ENCODE results near the gene ASCL2.
"Not testable (repeated sequence)": the region's sequence is repeated elsewhere in the genome, so short reads cannot be mapped to it uniquely, and the experiment has no call there.

ASCL2 gene

DNA sequence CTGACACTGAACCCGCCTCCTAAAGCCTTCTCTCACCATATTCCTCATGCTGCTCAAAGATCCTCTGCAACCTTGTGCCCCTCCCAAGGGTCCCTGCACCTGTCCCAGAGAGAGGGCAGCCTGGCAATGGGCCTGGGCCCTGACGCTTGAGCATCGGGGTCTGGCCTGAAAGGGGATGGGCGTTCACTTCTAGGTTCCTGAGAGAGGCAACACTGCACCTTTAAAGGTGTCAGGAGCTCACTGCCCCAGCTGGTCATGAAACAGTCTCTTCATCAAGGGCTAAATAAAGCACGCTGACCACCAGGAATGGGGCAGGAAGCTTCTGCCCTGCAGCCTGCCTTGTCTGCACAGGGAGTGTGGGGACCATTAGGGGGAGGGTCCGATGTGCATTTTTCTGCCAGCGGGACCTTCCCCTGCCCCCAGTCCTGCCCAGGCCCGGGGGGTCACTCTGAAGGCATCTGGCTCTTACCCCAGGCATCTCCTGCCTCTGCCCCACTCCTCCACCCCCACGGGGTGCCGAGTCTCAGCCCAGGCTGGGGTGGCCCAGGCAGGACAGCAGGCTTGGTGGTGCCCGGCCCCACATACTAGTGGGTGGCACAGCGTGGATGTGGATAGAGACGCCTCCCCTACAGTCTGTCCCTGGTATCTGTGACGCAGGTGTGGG, 27.9 kb upstream of the ASCL2 start:
- DNase-seq (ENCODE audit: low read depth in 2 of 2) = no peak

DNA sequence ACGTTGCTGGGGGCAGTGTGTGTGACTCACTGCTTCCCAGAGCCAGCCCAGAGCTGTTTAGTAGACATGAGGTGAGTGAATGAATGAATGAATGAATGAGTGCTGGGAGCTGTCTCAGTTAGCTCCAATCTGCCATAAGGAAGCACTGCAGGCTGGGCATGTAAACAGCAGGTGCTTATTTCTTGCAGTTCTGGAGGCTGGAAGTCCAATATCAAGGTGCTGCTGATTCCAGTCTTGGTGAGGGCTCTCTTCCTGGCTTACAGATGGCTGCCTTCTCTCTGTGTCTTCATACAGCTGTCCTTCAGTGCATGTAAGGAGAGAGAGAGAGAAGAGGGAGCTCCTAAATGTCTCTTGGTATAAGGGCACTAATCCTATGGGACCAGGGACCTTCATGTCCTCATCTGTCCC, 27.2 kb upstream of the ASCL2 start:
- no peak for DNase-seq (ENCODE audit: low read depth in 2 of 2)

GRCh38 chr11:2296913-2297622, 26.7 kb upstream of the ASCL2 start:
- DNase-seq (ENCODE audit: low read depth in 2 of 2) = no peak

DNA sequence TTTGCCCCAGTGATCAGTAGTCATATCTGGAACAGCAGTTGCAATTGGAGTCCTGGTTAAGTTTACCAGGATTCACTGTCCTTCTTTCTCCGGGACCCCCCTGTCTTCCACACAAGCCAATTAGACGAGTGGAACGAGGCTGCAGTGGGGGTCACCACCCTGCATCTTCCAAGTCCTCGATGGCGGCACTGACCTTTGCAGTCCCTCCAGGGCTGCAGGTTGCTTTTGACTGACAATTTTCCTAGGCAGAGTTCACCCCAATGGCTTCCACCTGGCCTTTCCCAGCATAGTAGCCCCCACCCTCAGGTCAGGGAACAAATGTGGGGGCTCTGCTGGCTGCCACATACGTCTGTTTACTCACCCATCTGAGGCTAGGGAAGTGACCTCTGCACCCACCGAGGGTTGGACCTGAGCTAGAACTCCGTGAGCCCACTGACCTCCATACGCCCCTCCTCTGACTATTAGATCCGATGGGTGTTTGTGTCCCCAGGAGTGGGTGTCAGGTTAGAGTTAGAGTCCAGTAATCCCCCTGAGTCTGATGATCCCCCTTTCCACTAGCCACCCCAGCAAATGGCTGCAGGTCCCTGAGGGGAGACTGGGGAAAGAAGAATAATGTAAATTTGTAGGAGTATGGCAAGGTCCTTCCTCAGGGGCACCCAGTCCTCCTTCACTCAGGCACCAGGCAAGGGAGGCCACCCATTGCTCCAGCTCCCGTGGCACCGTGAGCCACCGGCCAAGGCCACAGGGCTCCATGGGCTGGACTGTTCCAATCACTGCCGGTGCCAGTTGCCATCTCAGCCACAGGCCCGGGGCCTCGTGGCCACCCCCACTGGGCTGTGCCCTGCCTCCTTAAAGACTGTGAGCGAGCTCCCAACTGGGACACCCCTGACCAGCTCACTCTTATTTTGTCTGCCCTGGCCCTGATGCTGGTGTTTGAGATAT, 25.9 kb upstream of the ASCL2 start:
- DNase-seq (ENCODE audit: low read depth in 2 of 2) = no peak

DNA sequence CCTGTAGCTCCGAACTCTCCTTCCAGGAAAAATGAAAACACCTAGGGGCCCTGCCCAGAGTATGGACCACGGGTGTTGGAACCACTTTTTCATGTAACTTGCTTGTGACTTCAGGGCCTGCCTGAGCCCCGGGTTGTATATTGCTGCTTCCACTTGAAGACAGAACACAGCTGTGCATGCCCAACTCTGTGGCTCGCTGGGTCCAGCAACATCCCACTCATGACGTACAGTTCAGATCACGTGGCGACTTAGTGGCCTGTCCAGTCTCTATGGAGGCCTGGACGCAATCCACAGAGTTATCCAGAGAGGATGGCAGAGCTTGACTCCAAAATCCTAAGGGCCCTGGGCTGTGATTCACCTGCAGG, 24.5 kb upstream of the ASCL2 start:
- no peak for DNase-seq (ENCODE audit: low read depth in 2 of 2)

GRCh38 chr11:2293984-2294925, 23.9 kb upstream of the ASCL2 start:
- DNase-seq (ENCODE audit: low read depth in 2 of 2) = no peak

- DNase-seq (ENCODE audit: low read depth in 2 of 2) = no peak
Observed at GRCh38 chr11:2293531-2293971, 23.2 kb upstream of the ASCL2 start.

DNA sequence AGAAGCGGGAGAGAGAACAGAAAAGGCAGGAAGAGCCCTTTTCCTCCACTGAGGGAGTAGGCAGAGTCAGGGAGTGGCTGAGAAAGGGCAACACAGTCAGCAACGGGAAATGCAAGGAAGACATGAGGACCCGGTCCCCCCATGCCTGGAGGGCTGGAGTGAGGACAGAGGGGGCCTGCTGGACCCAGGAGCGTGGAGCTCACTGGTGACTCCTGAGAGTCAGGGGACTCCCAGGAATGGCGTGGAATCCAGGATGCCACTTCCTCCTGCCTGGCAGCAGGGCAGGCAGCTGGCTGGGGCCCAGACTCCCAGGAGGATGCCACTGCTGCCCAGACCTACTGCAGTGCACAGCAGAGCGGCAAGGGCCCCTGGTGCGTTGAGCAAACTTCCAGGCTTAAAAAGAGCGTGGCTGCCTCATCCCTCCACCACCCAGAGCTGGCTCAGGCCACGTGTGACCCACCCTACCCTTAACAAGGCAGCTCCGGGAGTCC, 20.0 kb upstream of the ASCL2 start:
- DNase-seq (ENCODE audit: low read depth in 2 of 2) = no peak

GRCh38 chr11:2289859-2290258, 19.5 kb upstream of the ASCL2 start:
- DNase-seq (ENCODE audit: low read depth in 2 of 2) = no peak

DNA sequence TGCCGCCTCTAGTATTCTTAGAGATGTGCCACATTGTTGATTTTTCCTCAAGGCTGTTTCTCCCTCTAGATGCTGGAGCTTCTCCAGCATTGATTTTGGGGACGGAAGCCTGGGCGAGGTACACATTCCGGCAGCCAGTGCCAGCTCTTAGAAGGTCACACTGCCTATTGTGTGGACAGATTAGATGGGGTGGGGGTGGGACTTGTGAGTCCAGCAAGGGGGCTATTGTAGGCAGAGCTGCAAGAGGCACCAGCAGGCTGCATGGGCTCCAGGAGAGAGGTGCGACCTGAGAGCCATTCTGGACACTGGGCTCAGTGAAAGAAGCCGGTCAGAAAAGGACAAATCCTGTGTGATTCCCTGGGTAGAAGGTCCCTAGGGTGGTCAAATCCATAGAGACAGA, 19.0 kb upstream of the ASCL2 start:
- DNase-seq (ENCODE audit: low read depth in 2 of 2) = no peak

GRCh38 chr11:2287091-2287490, 16.7 kb upstream of the ASCL2 start:
- DNase-seq (ENCODE audit: low read depth in 2 of 2) = no peak

GRCh38 chr11:2286350-2286749, 16.0 kb upstream of the ASCL2 start:
- not testable (repeated sequence) for DNase-seq (ENCODE audit: low read depth in 2 of 2)

DNA sequence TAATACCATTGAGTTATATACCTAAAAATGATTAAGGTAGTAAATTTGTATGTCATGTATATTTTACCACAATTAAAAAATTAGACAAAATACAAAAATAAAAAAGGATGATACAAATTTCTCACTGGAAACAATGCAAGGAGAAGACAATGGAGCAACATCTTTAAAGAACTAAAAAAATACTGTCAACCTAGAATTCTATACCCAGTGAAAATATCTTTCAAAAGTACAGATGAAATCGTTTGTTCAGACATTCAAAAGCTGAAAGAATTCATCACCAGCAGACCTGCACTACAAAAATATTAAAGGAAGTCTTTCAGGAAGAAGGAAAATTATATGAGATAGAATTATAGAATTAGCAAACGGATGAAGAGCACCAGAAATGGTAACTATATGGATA, 9.8 kb upstream of the ASCL2 start:
- no peak for DNase-seq (ENCODE audit: low read depth in 2 of 2)

DNA sequence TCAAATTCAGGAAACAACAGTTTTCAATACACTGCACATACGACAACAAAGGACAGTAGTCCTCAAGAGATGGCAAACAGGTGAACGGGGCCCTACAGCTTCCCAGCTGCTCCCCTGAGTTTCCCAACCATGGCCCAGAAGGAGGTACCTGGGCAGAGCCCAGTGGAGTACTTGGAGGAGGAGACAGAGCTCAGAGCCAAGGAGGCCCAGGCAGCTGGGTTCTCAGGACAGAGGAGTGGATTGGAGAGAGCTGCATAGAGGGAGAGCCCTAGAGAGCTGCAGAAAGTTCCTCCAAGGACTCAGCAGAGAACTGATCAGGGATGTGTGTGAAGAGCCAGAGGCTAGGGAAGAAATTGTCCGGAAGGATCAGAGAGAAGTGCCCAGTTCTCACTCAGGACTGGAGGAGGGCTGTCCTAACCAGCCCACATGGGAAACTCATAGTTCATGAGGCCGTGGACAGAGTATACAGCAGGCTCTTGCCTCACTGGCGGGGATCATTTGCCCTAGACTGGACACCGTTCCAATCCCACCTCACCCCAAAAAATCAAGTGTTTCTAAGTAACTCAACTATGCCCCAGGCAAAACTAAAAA, 7.6 kb upstream of the ASCL2 start:
- no peak for DNase-seq (ENCODE audit: low read depth in 2 of 2)

GRCh38 chr11:2277008-2277346, 6.6 kb upstream of the ASCL2 start:
- DNase-seq (ENCODE audit: low read depth in 2 of 2) = no peak

GRCh38 chr11:2276280-2277007, 6.1 kb upstream of the ASCL2 start:
- no peak for DNase-seq (ENCODE audit: low read depth in 2 of 2)

DNA sequence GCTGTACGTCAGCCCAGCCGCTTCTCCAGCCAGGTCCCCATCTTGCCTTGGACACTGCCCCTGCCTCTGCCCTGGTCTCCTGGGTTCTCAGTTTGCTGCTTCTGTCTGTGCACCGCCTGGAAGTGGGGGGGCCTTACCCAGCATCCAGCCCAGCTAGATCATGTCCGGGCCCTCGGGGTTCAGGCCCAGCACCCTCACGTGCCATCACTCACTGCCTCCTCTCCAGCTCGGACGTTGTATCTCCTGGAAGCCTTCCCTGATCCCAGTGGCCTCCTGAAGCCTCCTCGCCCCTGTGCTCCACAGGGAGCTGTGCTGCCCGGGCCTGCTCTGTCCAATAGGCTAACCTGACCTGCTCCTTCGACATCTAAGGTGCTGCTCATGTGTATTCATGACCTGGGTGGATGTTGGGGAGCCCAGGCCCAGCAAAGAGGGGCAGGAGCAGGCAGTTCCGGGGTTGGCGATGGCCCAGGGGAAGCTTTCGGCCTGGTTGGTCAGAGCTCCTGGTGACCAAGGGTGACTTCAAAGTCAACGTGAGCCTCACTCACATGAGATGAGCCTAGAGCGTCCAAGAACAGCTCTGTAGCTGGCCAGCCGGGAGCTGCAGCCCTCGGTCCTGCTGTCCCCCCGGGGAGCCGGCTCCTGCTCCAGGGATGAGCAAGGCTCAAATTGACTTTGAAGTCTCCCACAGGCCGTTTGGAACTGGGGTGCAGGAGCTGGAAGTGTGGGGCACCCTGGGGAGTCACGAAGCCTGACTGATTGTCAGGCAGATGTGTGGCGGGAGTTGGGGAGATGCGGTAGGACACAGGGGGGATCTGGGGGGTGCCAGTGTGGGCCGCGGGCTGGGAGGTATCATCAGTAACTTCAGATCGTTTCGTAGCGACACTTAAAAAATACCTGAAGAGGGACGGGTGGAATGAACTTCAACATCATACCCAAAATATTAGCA, 5.2 kb upstream of the ASCL2 start:
- DNase-seq (ENCODE audit: low read depth in 2 of 2) = no peak

- DNase-seq (ENCODE audit: low read depth in 2 of 2) = no peak
Observed at GRCh38 chr11:2273771-2274170, 3.4 kb upstream of the ASCL2 start.

DNA sequence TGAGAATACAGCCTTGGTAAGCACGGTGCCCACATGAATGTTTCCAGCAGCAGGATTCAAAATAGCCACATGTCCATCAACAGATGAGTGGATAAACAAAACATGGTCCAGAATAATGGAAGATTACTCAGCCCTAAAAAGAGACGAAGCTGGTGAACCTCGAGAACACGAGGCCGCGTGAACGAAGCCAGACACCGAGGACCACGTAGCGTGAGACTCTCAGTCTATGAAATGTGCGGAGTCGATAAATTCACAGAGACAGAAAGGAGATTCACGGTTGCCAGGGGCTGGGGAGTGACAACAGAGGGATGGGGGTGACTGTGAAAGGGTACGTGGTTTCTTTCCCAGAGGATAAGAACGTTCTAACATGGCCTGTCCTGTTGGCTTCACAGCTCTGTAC, 2.9 kb upstream of the ASCL2 start:
- no peak for DNase-seq (ENCODE audit: low read depth in 2 of 2)
